Endothelial cell of hepatic sinusoid (primary cell): ENCODE data around the gene CHRNA4.
"Not testable (repeated sequence)": the region's sequence is repeated elsewhere in the genome, so short reads cannot be mapped to it uniquely, and the experiment has no call there.

Source experiments
- in situ Hi-C: cut with HindIII; loops from 2 replicates; pipeline ENCODE4 v1.10.0; 2017; ENCODE audit warnings: low sequenced_read_pairs

Gene CHRNA4

GRCh38 chr20:63379872-63380271, 18.7 kb upstream of the CHRNA4 start:
- in situ Hi-C loops: not testable (repeated sequence)

- in situ Hi-C loops: no loop called here
Observed at GRCh38 chr20:63379296-63379695, 18.1 kb upstream of the CHRNA4 start.

- in situ Hi-C loops: no loop called here
Observed at GRCh38 chr20:63378626-63379025, 17.5 kb upstream of the CHRNA4 start.

- in situ Hi-C loops: no loop called here
Observed at GRCh38 chr20:63377951-63378381, 16.8 kb upstream of the CHRNA4 start.

GRCh38 chr20:63377256-63377941, 16.2 kb upstream of the CHRNA4 start:
- in situ Hi-C loops: no loop called here

GRCh38 chr20:63376283-63377250, 15.4 kb upstream of the CHRNA4 start:
- in situ Hi-C loops: no loop called here

- in situ Hi-C loops: no loop called here
Observed at GRCh38 chr20:63375438-63375837, 14.3 kb upstream of the CHRNA4 start.

- in situ Hi-C loops: no loop called here
Observed at GRCh38 chr20:63374504-63374903, 13.4 kb upstream of the CHRNA4 start.

- in situ Hi-C loops: no loop called here
Observed at GRCh38 chr20:63373996-63374395, 12.8 kb upstream of the CHRNA4 start.

- in situ Hi-C loops: no loop called here
Observed at GRCh38 chr20:63372971-63373885, 12.1 kb upstream of the CHRNA4 start.

GRCh38 chr20:63371291-63371865, 10.2 kb upstream of the CHRNA4 start:
- in situ Hi-C loops: no loop called here

GRCh38 chr20:63370618-63371187, 9.6 kb upstream of the CHRNA4 start:
- in situ Hi-C loops: no loop called here

GRCh38 chr20:63369724-63370617, 8.8 kb upstream of the CHRNA4 start:
- in situ Hi-C loops: no loop called here

- in situ Hi-C loops: no loop called here
Observed at GRCh38 chr20:63369024-63369530, 7.9 kb upstream of the CHRNA4 start.

GRCh38 chr20:63368151-63368550, 7.0 kb upstream of the CHRNA4 start:
- in situ Hi-C loops: no loop called here

- in situ Hi-C loops: no loop called here
Observed at GRCh38 chr20:63367446-63368055, 6.4 kb upstream of the CHRNA4 start.

GRCh38 chr20:63366390-63367365, 5.5 kb upstream of the CHRNA4 start:
- in situ Hi-C loops: no loop called here
